ENCODE data around the gene IL24. TPM values are rescaled to one million over a fixed set of nuclear protein-coding genes. Genes with fewer than 3 reads are reported as not detected.

Gene IL24
- total and polyA plus RNA-seq, 10 of the 15 experiments (the other 5 are each of a cell fraction or from before 2014, with no cell fraction given) = 0.05 to 19.8 (median 0.35) TPM; not detected in 1

GRCh38 chr1:206909161-206909882 is 12.1 kb downstream of the IL24 start:
- no peak overlapping the region for H3K27ac ChIP-seq (ENCODE audit: control insufficient read depth, insufficient read depth)
- intact Hi-C loops (cut with micrococcal nuclease; ENCODE audit: unreplicated experiment) = no loop called here
- H3K4me3 ChIP-seq = peak overlapping the region; percentile 19; the same call in 1 of the 2 replicates
- WGBS (ENCODE audit: insufficient coverage, insufficient replicate concordance, low lambda C conversion rate, missing lambda C conversion rate) = 43% methylated on average over 34 of the region's 69 CpGs
- no peak overlapping the region for H3K9ac ChIP-seq (ENCODE audit: control insufficient read depth, insufficient read depth, low read length)
- H3K27me3 ChIP-seq (replicated peaks in 1 of 2; ENCODE audit: control insufficient read depth in 2 of 2, insufficient read depth in 2 of 2, low read length in 1 of 2) = no peaks in the 10 kb centered on the region
- ChIA-PET POLR2A (interaction anchor here (0.5 to 1.1 kb wide), 4 partner anchors 13 to 113 kb away, joined by 3 to 6 read pairs (median 4); partner anchors contain the start of gene FCMR), SMC1A (ENCODE audit: uncharacterized antibody, unreplicated experiment) (interaction anchor here (0.7 to 2.8 kb wide), 18 partner anchors 8 to 190 kb away, joined by 3 to 11 read pairs (median 5); partner anchors contain the start of gene IL20), RAD21 (ENCODE audit: unreplicated experiment) (interaction anchor here (0.7 to 1.8 kb wide), 8 partner anchors 21 to 175 kb away, joined by 3 to 10 read pairs (median 4); no protein-coding TSS in a partner anchor), CTCF (interaction anchor here (0.7 to 5.9 kb wide), 27 partner anchors 13 to 274 kb away, joined by 3 to 59 read pairs (median 4); partner anchors contain the start of genes DYRK3, FCMR and IL20)
- DNase-seq (ENCODE audit: low read depth, low spot score) = no peak
- no peaks in the 10 kb centered on the region for H3K9me3 ChIP-seq (replicated peaks; ENCODE audit: control insufficient read depth, insufficient read depth, low read length)
- H3K36me3 ChIP-seq (ENCODE audit: control insufficient read depth in 2 of 2, insufficient read depth in 2 of 2, low read length in 1 of 2) = peaks cover 29 to 38% of the 10 kb centered on the region in 2 experiments
- H2AFZ ChIP-seq (ENCODE audit: control insufficient read depth, low read depth, low read length) = no peak overlapping the region
- no peaks in the 10 kb centered on the region; the same call in 1 of the 2 replicates for H4K20me1 ChIP-seq (ENCODE audit: control insufficient read depth, insufficient read depth)
- peaks cover 12% of the 10 kb centered on the region for H3K79me2 ChIP-seq (ENCODE audit: control insufficient read depth, insufficient read depth, low read length)
- ATAC-seq = no peak; the same call in 1 of the 3 replicates
- peak overlapping the region; percentile 71 for H3K4me2 ChIP-seq (ENCODE audit: control insufficient read depth, insufficient read depth)
- no peak for FAIRE-seq
- in situ Hi-C loops (cut with MboI) = no loop called here
- H3K4me1 ChIP-seq (ENCODE audit: control insufficient read depth, insufficient read depth, low read length) = peaks cover 16% of the 10 kb centered on the region
- TF ChIP-seq, protein P1, sequence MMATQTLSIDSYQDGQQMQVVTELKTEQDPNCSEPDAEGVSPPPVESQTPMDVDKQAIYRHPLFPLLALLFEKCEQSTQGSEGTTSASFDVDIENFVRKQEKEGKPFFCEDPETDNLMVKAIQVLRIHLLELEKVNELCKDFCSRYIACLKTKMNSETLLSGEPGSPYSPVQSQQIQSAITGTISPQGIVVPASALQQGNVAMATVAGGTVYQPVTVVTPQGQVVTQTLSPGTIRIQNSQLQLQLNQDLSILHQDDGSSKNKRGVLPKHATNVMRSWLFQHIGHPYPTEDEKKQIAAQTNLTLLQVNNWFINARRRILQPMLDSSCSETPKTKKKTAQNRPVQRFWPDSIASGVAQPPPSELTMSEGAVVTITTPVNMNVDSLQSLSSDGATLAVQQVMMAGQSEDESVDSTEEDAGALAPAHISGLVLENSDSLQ (IDR thresholded peaks at IDR 0.05) = peak; percentile 12; the same call in 1 of the 2 replicates
- TF ChIP-seq PAX5 (IDR thresholded peaks at IDR 0.05; ENCODE audit: borderline replicate concordance, low read depth, low read length) (no peak), ZNF687 (IDR thresholded peaks at IDR 0.05) (no peak), SMC3 (IDR thresholded peaks at IDR 0.05; ENCODE audit: borderline replicate concordance, low read length) (no peak), ZBTB33 (IDR thresholded peaks at IDR 0.05) (no peak), FOXK2 (IDR thresholded peaks at IDR 0.05) (no peak), POLR2AphosphoS5 (IDR thresholded peaks at IDR 0.05; ENCODE audit: low read length) (no peak), POLR2A (IDR thresholded peaks at IDR 0.05; ENCODE audit: low read depth, low read length) (0 out of 2 replicates have a peak, but pooled peaks have one; percentile 1), SREBF2 (IDR thresholded peaks at IDR 0.05; ENCODE audit: low read length) (no peak), NBN (IDR thresholded peaks at IDR 0.05) (no peak), CHD4 (IDR thresholded peaks at IDR 0.05) (no peak), FOS (IDR thresholded peaks at IDR 0.05; ENCODE audit: borderline replicate concordance, extremely low read depth, insufficient read length) (no peak), CBX3 (IDR thresholded peaks at IDR 0.05; ENCODE audit: borderline replicate concordance, low read depth) (no peak), EGR1 (IDR thresholded peaks at IDR 0.05; ENCODE audit: borderline replicate concordance in 1 of 2, low read depth in 2 of 2, low read length in 2 of 2) (0 out of 3 replicates have a peak, but pooled peaks of 1 of the 2 experiments have one; percentile 5), POLR2AphosphoS2 (IDR thresholded peaks at IDR 0.05; ENCODE audit: low read depth, low read length) (no peak), FOXM1 (IDR thresholded peaks at IDR 0.05; ENCODE audit: low read depth, low read length) (no peak), ASH2L (IDR thresholded peaks at IDR 0.05; ENCODE audit: borderline replicate concordance, low read depth) (no peak), BCL11A (IDR thresholded peaks at IDR 0.05; ENCODE audit: low read depth, low read length) (no peak)
- BruUV-seq (replicated peaks) = no TSS peak
